ENCODE results near the gene TEF. TPM values are rescaled to one million over a fixed set of nuclear protein-coding genes. Genes with fewer than 3 reads are reported as not detected.

TEF gene
- total RNA-seq, 4 donors from 2014 or later: 22.9 to 47.9 (median 34.0) TPM

DNA sequence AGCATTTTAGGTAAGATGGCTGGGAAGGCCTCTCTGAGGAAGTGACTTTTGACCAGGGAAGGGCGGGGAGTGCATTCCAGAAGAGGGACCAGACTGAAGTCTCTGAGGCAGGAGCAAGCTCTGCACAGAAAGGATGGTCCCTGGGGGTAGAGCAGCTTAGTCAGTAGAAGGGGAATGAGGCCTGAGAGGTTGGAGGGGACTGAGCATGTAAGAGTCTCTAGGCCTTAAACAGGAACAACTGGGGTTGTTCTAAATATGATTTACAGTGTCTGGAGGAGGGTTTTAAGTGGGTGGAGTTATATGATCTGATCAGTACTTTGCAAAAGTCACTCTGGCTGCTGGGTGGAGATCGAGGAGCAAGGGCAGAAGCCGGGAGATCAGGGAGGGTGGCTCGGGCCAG is 31.7 kb upstream of the TEF start:
- DNase-seq: peak; percentile 30
- H3K9me3 ChIP-seq: no peaks in the 10 kb centered on the region

DNA sequence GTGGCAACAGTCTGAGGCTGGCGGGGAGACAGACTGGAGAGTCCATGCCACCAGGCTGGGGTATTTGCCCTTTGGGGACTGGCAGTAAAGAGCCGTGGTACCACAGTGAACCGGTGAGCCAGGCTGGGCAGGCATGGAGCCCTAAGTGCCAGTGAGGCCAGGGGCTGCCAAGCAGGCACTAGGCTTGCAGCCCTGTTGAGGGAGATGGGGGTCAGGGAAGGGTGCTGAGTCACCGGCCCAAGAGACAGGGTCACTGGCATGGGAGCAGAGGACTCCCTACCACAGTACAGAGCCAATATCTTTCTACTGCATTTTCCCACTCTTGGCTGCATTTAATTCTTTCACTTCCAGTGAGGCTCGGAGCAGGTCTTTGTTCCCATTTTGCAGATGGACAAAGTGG is 30.7 kb upstream of the TEF start:
- H3K36me3 ChIP-seq: peaks cover 0 to 21% (median 5%) of the 10 kb centered on the region in 4 donors
- no peak overlapping the region for H3K4me3 ChIP-seq
- H3K27me3 ChIP-seq: no peaks in the 10 kb centered on the region
- H3K27ac ChIP-seq: no peak overlapping the region
- in situ Hi-C loops (cut with MboI; ENCODE audit: low pct_ligation_motif_present in 1 of 4, low pct_unique_long_range_greater_than_20kb in 1 of 4, low sequenced_read_pairs in 3 of 4) (no loop called here), intact Hi-C loops (cut with DNase I; ENCODE audit: low total_unique reads) (no loop called here)
- no peaks in the 10 kb centered on the region for H3K9me3 ChIP-seq
- H3K4me1 ChIP-seq: peaks cover 0 to 9% (median 2%) of the 10 kb centered on the region in 4 donors
- TF ChIP-seq POLR2AphosphoS5 (IDR thresholded peaks at IDR 0.05) (no peak), EP300 (IDR thresholded peaks at IDR 0.05; ENCODE audit: low read depth) (no peak), POLR2A (IDR thresholded peaks at IDR 0.05) (no peak)
- TF ChIP-seq, protein P1, sequence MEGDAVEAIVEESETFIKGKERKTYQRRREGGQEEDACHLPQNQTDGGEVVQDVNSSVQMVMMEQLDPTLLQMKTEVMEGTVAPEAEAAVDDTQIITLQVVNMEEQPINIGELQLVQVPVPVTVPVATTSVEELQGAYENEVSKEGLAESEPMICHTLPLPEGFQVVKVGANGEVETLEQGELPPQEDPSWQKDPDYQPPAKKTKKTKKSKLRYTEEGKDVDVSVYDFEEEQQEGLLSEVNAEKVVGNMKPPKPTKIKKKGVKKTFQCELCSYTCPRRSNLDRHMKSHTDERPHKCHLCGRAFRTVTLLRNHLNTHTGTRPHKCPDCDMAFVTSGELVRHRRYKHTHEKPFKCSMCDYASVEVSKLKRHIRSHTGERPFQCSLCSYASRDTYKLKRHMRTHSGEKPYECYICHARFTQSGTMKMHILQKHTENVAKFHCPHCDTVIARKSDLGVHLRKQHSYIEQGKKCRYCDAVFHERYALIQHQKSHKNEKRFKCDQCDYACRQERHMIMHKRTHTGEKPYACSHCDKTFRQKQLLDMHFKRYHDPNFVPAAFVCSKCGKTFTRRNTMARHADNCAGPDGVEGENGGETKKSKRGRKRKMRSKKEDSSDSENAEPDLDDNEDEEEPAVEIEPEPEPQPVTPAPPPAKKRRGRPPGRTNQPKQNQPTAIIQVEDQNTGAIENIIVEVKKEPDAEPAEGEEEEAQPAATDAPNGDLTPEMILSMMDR (IDR thresholded peaks at IDR 0.05): no peak
- 94% methylated on average over 5 of the region's 5 CpGs; no CpG with 5 or more reads in 1 of the 2 donors for WGBS, 2 donors (ENCODE audit: low coverage in 1 of 2)
- no peak for DNase-seq

More for the DNA sequence above, 31.7 kb upstream of the TEF start:
- H3K4me1 ChIP-seq: peaks cover 0 to 9% (median 2%) of the 10 kb centered on the region in 4 donors
- intact Hi-C loops (cut with DNase I; ENCODE audit: low total_unique reads) (no loop called here), in situ Hi-C loops (cut with MboI; ENCODE audit: low pct_ligation_motif_present in 1 of 4, low pct_unique_long_range_greater_than_20kb in 1 of 4, low sequenced_read_pairs in 3 of 4) (no loop called here)
- WGBS, 2 donors (ENCODE audit: low coverage in 1 of 2): 49 to 69% methylated on average over 4 of the region's 4 CpGs
- TF ChIP-seq POLR2A (IDR thresholded peaks at IDR 0.05): no peak
- peak overlapping the region in 3 of 4 donors; percentile 14 to 35 (median 30) for H3K27ac ChIP-seq
- H3K36me3 ChIP-seq: peaks cover 0 to 15% (median 6%) of the 10 kb centered on the region in 4 donors
- H3K4me3 ChIP-seq: no peak overlapping the region
- H3K27me3 ChIP-seq: no peaks in the 10 kb centered on the region

DNA sequence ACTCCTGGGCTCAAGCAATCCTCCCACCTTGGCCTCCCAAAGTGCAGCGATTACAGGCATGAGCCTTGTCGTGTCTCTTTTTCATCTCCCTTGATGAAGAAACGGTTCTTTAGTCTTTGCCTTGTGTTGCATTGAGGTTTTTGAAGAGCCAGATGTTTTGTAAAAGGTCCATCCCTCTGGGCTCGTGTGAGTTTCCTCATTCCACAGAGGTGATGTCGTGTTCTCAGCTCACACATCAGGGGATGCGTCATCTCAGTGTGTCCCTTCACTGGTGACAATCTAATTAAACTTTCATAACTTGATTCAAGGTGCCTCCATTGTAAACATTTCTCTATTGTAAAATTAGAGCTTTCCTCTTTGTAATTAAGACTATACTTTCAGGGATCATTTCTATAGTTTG is 29.7 kb upstream of the TEF start:
- DNase-seq: no peak
- in situ Hi-C loops (cut with MboI; ENCODE audit: low pct_ligation_motif_present in 1 of 4, low pct_unique_long_range_greater_than_20kb in 1 of 4, low sequenced_read_pairs in 3 of 4) (no loop called here), intact Hi-C loops (cut with DNase I; ENCODE audit: low total_unique reads) (no loop called here)
- Histone ChIP-seq H3K9me3 (no peaks in the 10 kb centered on the region), H3K4me3 (no peak overlapping the region), H3K4me1 (peaks cover 0 to 9% (median 2%) of the 10 kb centered on the region in 4 donors), H3K27me3 (no peaks in the 10 kb centered on the region), H3K27ac (no peak overlapping the region), H3K36me3 (peaks cover 0 to 24% (median 9%) of the 10 kb centered on the region in 4 donors)
- WGBS, 2 donors (ENCODE audit: low coverage in 1 of 2): 64 to 71% methylated on average over 5 to 6 of the region's 6 CpGs
- TF ChIP-seq POLR2A (IDR thresholded peaks at IDR 0.05): no peak
- no peak for TF ChIP-seq POLR2AphosphoS5 (IDR thresholded peaks at IDR 0.05)
- no peak for TF ChIP-seq EP300 (IDR thresholded peaks at IDR 0.05; ENCODE audit: low read depth)
- TF ChIP-seq, protein P1 (IDR thresholded peaks at IDR 0.05): no peak

DNA sequence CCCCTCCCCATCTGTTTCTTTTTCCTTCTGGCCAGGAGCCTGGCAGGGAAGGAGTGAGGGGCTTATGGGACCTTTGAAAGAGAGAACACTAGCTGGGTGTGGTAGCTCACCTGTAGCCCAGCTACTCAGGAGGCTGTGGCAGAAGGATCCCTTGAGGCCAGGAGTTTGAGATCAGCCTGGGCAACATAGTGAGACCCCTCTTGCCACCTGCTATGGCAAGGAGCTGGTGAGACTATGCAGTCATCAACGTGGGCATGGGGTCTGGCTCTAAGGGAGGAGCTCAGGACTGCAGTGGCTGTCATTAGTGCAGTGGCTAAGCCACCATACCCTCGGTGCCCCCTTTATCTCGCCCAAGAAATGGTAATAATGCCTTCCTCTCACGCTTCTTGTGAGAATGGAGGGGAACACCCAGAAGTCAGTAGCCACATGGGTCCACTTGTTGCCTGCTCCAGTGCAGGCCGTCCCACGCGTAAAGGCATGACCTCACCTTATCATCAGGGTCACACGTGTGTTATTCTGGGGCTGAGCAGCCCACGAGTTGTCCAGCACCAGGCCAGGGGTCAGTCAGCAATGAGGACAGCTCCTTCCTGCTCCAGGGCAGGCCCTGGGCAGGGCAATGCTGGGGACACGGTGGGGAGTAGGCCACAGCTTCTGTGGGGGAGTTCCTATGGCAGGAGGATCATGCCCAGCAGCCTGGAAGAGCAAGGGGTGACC is 27.7 kb upstream of the TEF start:
- Histone ChIP-seq H3K9me3 (no peaks in the 10 kb centered on the region), H3K4me1 (peaks cover 0 to 9% (median 2%) of the 10 kb centered on the region in 4 donors), H3K27me3 (no peaks in the 10 kb centered on the region), H3K27ac (no peak overlapping the region), H3K36me3 (peaks cover 0 to 34% (median 12%) of the 10 kb centered on the region in 4 donors), H3K4me3 (no peak overlapping the region)
- TF ChIP-seq POLR2A (IDR thresholded peaks at IDR 0.05) (no peak), EP300 (IDR thresholded peaks at IDR 0.05; ENCODE audit: low read depth) (no peak), POLR2AphosphoS5 (IDR thresholded peaks at IDR 0.05) (no peak)
- TF ChIP-seq, protein P1 (IDR thresholded peaks at IDR 0.05): no peak
- in situ Hi-C loops (cut with MboI; ENCODE audit: low pct_ligation_motif_present in 1 of 4, low pct_unique_long_range_greater_than_20kb in 1 of 4, low sequenced_read_pairs in 3 of 4): no loop called here
- no peak for DNase-seq
- WGBS, 2 donors (ENCODE audit: low coverage in 1 of 2): 82% methylated on average over 10 of the region's 10 CpGs; no CpG with 5 or more reads in 1 of the 2 donors
- intact Hi-C loops (cut with DNase I; ENCODE audit: low total_unique reads): no loop called here
